ENCODE results near the gene GPBP1.
"Not testable (repeated sequence)": the region's sequence is repeated elsewhere in the genome, so short reads cannot be mapped to it uniquely, and the experiment has no call there.

Gene GPBP1

DNA sequence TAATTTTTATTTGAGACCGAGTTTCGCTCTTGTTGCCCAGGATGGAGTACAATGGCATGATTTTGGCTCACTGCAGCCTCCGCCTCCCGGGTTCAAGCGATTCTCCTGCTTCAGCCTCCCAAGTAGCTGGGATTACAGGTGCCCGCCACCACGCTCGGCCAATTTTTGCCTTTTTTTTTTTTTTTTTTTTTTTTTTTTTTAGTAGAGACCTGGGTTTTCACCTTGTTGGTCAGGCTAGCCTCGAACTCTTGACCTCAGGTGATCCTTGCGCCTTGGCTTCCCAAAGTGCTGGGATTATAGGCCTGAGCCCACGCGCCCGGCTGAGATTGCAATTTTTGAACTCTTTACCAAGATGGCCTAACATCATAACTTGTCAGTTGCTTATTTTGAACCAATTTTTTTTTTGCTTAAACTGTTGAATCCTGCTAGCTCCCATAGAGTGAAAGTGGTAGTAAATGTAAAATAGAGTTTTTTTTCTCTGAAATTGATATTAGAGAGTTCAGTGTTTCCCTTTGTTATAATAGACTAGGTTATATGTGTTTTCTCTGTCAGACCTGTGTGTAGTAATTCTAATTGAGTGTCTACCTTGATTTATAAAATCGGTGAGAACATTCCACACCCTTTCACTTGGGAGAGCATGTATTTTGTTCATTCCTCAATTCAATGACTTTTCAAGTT lies 3.8 kb downstream of the GPBP1 start:
- DNase-seq (ENCODE audit: low read depth), result no peak

DNA sequence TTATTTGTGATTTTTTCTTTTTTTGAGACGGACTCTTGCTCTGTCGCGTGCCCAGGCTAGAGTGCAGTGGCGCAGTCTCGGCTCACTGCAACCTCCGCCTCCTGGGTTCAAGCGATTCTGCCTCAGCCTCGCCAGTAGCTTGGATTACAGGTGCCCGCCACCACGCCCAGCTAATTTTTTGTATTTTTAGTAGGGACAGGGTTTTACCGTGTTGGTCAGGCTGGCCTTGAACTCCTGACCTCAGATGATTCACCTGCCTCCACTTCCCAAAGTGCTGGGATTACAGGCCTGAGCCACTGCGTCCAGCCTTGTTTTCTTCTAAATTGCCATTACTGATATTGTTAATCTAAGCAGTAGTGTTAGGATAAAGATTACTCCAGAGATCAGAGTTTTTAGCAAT lies 4.4 kb downstream of the GPBP1 start:
- DNase-seq (ENCODE audit: low read depth), result not testable (repeated sequence)

DNA sequence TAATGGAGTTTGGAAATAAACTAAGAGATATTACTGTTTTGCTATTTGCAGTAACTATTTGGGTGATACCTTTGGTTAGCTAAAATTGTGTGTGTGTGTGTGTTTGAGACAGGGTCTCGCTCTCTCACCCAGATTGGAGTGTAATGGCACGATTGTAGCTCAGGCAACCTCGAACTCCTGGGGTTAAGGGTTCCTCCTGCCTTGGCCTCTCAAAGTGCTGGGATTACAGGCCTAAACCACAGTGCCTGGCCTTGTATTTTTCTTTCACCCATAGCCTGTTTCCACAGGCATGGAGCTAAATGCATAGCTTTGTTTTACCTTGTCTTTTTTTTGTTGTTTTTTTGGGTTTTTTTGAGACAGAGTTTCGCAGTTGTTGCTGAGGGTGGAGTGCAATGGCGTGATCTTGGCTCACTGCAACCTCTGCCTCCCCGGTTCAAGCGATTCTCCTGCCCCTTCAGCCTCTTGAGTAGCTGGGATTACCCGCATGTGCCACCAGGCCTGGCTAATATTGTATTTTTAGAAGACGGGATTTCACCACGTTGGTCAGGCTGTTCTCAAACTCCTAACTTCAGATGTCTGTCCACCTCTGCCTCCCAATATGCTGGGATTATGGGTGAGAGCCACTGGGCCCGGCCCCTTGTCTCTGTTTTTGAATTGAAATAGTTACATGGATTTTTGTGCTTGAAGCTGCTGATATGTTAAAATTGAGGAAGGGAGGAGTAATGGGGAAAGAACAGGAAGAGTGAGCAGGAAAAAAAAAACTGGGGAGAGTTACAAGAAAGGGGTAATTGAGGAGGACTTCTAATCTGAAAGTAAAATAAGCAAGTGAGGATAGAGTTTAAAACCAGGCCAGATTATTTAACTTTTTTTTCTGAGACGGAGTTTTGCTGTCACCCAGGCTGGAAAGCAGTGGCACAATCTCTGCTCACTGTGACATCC lies 5.7 kb downstream of the GPBP1 start:
- no peak for DNase-seq (ENCODE audit: low read depth)

DNA sequence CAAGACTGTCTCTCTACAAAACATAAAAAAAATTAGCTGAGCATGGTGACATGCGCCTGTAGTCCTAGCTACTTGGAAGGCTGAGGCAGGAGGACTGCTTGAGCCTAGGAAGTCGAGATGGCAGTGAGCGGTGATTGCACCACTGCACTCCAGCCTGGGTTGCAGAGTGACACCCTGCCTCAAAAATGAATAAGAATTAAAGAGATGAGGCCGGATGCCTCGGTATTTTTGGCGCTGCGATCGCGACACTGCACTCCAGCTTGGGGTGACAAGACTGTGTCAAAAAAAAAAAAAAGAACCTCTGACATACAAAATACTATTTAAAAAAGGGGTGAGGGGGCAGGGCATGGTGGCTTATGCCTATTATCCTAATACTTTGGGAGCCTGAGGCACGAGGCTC lies 7.3 kb downstream of the GPBP1 start:
- no peak for DNase-seq (ENCODE audit: low read depth)

DNA sequence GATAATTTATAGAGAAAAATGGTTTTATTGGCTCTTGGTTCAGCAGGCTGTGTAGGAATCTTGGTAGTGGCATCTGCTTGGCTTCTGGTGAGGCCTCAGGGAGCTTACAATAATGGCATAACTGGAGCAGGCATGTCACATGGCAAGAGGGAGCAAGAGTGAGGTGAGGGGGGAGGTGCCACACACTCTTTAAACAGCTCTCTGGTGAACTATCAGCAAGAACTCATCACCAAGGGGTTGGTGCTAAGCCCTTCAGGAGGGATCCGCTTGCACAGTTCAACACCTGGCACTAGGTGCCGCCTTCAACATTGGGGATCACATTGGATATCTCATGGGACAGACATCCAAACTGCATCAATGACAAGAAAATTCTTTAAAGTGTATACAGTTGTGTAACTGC lies 10.5 kb downstream of the GPBP1 start:
- DNase-seq (ENCODE audit: low read depth), result no peak

DNA sequence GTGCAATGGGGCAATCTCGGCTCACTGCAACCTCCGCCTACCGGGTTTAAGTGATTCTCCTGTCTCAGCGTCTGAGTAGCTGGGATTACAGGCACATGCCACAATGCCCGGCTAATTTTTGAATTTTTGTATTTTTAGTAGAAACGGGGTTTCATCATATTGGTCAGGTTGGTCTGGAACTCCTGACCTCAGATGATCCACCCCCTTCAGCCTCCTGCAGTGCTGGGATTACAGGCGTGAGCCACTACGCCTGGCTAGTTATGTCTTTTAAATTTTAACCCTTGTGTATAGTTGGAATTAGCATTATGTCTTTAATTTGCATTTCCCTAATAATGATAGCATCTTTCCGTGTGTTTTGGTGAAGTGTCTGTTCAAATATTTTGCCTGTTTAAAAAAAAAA lies 11.5 kb downstream of the GPBP1 start:
- no peak for DNase-seq (ENCODE audit: low read depth)

DNA sequence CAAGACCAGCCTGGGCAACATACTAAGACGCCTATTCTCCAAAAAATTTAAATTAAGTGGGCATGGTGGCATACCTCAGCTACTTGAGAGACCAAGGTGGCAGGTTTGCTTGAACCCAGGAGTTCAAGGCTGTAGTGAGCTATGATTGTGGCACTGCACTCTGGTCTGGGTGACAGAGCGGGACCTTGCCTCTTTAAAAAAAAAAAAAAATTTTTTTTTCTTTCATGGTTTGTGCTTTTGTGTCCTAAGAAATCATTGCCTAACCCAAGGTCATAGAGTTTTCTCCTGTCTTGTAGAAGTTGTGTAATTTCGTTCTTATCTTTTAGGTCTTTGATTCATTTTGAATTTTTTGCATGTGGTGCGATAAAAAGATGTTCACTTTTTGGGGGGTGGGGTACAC lies 12.3 kb downstream of the GPBP1 start:
- no peak for DNase-seq (ENCODE audit: low read depth)

DNA sequence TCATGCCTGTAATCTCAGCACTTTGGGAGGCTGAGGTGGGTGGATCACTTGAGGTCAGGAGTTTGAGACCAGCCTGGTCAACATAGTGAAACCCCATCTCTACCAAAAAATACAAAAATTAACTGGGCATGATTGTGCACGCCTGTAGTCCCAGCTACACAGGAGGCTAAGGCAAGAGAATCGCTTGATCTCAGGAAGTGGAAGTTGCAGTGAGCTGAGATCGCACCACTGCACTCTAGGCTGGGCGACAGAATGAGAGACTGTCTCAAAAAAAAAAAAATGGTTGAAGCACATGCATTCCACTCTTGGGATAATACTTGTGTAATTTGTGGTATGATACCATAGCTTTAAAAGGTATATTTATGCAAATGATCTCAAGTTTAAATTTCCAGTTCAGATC lies 14.1 kb downstream of the GPBP1 start:
- not testable (repeated sequence) for DNase-seq (ENCODE audit: low read depth)

DNA sequence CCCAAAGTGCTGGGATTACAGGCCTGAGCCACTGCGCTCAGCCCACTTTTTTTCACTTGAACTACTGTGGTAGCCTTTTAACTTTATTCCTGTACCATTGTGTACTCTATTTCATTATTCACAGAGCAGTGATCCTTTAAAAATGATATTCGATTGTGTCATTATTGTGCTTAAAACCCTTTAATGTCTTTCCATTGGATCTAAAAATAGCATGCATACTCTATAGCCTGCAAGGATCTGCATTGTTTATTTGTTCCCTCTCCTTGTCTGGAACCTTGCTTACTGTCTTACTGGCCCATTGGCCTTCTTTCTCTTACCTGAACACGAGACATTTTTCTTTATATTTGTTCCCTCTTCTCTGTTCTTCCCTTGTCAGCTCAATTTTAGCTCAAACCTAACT lies 15.7 kb downstream of the GPBP1 start:
- DNase-seq (ENCODE audit: low read depth), result no peak

DNA sequence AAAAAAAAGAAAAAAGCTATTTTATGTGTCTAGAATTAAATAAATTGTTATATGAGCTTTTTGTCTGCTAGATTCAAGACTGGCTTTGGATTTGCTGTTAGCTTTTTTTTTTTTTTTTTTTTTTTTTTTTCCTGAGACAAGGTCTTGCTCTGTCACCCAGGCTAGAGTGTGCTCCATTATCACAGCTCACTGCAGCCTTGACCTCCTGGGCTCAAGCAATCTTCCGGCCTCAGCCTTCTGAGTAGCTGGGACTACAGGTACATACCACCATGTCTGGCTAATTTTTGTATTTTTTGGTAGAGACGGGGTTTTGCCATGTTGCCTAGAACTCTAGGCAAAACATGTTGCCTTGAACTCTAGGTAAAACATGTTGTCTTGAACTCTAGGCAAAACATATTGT lies 16.7 kb downstream of the GPBP1 start:
- no peak for DNase-seq (ENCODE audit: low read depth)

DNA sequence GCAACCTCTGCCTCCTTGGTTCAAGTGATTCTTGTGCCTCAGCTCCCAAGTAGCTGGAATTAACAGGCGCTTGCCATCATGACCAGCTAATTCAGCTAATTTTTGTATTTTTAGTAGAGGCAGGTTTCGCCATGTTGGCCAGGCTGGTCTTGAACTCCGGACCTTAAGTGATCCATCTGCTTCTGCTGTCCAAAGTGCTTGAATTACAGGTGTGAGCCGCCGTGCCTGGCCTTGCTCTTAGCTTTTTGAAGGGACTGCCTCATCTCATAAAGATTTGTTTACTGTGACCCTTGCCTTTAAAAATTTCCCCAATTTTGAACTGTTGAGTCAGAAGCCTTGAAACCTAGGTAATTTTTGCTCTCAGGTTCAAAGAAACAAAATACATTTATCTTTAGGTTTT lies 17.3 kb downstream of the GPBP1 start:
- DNase-seq (ENCODE audit: low read depth), result no peak

DNA sequence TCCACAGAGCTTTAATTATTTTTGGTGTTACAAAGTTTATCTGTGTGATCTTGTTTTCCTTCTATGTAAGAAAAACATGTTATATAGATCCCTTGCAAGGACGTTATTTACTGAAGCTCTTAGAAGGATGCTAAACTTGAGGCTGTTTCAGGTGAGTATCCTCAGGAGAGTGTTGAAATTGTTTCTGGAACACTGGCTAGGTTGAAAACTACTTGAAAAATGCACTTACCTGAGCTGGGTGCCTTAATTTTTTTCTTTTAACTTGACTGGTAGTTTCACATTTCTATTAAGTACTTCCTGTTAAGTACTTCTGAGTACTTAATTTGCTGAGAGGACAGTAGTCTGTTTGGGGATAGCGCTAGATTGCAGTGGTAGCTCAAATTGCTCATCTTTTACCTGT lies 18.1 kb downstream of the GPBP1 start:
- DNase-seq (ENCODE audit: low read depth), result no peak

DNA sequence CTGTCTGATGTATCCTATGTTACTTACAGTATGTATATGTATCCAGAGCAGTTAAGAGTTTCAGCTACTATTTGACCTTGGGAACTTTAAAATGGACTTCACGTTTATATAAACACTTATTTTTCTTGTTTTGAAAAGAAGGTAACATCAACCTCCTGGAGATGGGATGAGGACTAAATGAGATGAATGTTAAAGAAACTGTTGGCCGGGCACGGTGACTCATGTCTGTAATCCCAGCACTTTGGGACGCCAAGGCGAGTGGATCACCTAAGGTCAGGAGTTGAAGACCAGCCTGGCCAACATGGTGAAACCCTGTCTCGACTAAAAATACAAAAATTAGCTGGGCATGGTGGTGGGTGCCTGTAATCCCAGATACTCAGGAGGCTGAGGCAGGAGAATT lies 19.0 kb downstream of the GPBP1 start:
- DNase-seq (ENCODE audit: low read depth), result not testable (repeated sequence)

DNA sequence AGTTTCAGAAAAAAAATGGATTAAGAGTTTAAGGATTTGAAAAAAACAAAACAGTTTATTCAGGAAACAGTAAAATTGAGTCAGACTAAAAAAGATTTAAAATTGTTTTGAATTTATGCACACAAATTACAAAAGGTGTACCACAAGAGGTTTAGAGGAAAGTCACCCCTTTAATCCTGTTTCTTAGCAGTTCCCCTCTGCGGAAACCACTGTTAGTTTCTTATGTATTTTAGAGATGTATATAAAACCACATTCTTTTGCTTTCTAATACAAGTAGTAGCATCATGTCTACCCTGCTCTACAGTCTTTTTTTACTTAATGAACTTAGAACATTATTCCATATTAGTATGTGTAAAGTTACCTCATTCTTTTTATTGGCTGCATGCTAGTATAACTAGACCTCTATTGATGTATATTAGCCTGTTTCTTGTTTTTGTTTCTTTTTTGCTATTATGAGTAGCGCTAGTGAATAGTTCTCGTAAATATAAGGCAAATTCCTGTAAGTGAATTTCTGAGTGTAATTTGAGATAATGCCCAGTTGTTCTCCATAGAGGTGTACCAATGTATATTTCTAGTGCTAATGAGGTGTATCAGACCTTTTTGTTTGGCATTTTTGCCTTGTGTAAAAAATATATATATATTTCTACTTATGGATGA lies 20.0 kb downstream of the GPBP1 start:
- no peak for DNase-seq (ENCODE audit: low read depth)

DNA sequence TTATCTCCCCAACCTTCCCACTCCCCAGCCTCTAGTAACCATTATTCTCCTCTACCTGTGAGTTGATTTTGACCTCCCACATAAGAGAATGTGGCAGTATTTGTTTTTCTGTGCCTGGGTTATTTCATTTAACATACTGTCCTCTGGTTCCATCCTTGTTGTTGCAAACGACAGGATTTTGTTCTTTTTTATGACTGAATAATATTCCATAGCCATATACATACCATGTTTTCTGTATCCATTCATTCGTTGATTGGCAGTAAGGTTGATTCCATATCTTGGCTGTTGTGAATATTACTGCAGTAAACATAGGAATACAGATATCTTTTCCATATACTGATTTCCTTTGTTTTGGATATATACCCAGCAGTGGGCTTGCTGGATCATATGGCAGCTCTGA lies 20.8 kb downstream of the GPBP1 start:
- DNase-seq (ENCODE audit: low read depth), result no peak

DNA sequence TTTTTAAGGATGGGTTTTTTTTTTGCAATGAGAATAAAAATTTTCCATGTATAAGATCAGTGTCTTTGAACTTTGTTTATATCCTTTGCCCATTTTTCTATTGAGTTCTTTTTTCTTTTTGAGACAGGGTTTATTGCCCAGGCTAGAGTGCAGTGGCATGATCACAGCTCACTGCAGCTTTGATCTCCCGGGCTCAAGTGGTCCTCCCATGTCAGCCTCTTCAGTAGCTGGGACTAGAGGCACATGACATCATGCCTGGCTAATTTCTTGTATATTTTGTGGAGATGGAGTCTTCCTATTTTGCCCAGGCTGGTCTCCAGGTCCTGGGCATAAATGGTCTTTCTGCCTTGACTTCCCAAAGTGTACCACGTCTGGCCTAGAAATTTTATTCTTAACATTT lies 21.2 kb downstream of the GPBP1 start:
- no peak for DNase-seq (ENCODE audit: low read depth)

DNA sequence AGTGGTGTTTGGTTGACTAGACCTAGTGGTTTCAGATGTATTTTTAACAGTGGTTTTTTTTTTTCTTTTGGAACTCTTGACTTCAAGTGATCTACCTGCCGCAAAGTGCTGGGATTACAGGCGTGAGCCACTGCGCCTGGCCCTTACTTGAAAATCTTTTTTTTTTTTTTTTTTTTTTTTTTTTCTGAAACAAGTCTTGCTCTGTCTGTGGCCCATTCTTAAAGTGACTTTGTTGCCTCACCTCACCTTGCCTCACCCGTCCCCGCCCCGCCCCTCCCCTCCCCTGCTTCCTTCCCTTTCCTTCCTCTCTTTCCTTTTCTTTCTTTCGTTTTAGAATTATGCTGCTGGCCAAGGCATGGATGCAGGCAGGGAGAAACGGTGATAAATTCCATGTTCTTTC lies 26.0 kb downstream of the GPBP1 start:
- no peak for DNase-seq (ENCODE audit: low read depth)

DNA sequence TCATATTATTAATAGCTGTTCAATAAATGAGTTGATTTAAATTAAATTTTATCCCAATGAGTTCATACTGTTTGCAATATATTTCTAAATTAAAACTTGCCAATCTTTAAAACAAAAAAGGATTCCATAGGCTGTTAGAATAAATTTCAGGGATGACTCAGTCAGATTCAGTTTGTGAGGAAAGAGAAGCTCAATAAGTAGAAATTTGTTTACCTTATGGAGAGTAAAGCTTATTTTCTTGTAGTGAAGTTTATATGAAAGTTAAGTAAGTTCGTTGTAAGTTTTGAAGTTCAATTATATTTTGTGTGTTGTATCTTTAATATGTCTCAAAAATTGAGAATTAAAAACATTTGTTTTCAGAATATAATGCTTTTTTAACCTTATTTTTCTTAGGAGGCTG lies 29.0 kb downstream of the GPBP1 start:
- no peak for DNase-seq (ENCODE audit: low read depth)

DNA sequence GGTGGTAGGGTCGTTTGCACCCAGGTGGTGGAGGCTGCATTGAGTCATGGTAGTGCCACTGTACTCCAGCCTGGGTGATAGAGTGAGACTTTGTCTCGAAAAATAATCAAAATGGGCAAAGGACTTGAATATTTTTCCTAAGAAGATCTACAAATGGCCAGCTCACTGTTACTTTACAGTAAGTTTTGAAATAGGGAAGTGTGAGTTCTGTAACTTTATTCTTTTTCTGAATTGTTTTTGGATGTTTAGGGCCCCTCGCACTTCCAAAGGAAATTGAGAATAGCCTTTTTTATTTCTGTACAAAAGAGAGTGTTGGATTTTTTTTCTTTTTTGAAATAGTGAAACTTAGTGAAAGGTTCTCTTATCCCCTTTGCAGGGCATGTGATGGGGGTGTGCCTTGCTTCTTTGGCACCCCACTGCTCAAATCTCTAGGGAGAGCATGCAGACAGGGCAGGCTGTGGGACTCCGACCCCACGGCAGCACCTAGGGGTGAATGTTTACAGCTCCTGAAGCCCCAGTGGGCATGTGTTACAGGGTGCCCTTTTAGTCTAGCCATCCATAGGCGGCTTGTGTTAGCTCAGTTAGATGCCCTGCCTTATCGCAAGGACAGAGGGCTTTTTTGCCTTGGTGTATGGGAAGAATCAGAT lies 33.3 kb downstream of the GPBP1 start:
- DNase-seq (ENCODE audit: low read depth), result no peak

DNA sequence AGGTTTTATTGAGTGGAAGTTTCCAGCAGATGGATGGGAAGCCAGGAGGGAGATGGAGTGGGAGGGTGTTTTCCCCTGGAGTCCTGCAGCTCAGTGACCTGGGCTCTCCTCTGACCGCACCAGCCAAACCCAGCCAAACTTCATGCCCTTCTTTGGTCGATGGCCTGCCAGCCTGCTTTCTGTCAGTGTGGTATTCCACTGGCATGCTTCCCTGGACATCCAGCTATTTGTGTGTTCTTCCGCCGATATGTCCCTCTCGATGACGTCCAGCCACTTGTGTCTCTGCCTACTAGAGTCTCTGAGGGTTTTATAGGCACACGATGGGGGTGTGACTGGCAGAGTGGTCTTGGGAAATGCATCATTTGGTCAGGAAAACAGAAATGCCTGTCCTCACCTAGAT lies 33.8 kb downstream of the GPBP1 start:
- no peak for DNase-seq (ENCODE audit: low read depth)

DNA sequence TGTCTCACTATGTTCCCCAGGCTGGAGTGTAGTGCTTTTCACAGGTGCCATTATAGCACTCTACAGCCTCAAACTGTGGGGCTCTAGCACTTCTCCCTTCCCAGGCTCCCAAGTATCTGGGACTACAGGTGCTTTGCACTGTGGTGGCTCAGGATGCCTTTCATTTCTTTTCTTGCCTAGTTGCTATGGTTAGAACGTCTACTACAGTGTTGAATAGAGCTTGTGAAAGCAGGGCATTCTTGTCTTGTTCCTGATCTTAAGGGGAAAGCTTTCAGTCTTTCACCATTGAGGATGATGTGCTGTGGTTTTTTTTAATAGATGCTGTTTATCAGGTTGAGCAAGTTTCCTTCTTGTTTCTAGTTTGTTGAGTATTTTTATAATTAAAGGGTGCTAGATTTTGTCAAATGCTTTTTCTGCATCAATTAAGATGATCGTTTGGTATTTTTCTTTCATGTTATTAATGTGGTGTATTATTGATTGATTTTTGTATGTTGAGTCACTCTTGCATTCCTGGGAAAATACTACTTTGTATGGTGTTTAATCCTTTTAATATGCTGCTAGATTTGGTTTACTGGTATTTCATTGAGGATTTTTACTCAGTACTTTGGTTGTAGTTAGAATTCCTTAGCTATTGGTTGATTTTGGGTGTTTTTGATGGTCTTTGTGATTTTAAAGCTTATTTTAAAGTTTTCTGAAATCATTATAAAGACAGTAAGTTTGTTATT lies 35.6 kb downstream of the GPBP1 start:
- no peak for DNase-seq (ENCODE audit: low read depth)

DNA sequence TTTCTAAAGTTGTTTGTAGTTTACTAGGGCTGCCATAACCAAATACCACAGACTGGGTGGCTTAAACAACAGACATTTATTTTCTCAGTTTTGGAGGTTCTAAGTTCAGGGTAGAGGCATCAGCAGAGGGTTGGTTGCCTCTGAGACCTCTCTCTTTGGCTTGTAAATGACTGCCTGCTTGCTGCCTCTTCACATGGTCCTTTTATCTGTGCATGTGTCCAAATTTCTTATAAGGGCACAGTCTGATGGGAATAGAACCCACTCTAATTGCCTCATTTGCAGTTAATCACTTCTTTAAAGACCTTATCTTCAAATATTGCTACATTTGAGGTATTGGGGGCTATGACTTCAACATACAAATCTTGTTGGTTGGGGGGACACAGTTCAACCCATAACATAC lies 36.8 kb downstream of the GPBP1 start:
- no peak for DNase-seq (ENCODE audit: low read depth)

Data from GM04504 (cell line).